ENCODE measurements around the gene MT1E. TPM values are rescaled to one million over a fixed set of nuclear protein-coding genes. Genes with fewer than 3 reads are reported as not detected.

The MT1E gene
- total RNA-seq, 1 donor from 2014 or later, result 158 TPM

DNA sequence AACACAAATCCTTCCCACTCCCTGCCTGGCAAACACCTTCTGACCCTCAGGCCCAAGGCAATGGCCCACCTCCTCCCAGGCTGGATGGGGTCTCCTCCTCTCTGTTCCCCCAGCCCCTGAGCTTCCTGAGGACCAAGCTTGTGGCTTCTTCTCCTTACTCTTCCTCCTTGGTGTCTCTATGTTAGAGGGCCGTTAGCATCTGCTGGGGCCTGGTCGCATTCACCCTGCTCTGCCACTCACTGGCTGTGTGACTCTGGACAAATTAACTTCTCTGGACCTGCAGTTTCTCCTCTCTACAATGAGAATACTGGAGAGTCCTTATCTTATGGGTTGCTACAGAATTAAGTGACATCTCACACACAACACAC, 17.9 kb upstream of the MT1E start:
- ATAC-seq (no peak), DNase-seq (no peak)
- H3K4me1 ChIP-seq, result peaks cover 55% of the 10 kb centered on the region
- no peaks in the 10 kb centered on the region for H3K36me3 ChIP-seq
- intact Hi-C loops (cut with DNase I), result no loop called here
- TF ChIP-seq, protein P1, sequence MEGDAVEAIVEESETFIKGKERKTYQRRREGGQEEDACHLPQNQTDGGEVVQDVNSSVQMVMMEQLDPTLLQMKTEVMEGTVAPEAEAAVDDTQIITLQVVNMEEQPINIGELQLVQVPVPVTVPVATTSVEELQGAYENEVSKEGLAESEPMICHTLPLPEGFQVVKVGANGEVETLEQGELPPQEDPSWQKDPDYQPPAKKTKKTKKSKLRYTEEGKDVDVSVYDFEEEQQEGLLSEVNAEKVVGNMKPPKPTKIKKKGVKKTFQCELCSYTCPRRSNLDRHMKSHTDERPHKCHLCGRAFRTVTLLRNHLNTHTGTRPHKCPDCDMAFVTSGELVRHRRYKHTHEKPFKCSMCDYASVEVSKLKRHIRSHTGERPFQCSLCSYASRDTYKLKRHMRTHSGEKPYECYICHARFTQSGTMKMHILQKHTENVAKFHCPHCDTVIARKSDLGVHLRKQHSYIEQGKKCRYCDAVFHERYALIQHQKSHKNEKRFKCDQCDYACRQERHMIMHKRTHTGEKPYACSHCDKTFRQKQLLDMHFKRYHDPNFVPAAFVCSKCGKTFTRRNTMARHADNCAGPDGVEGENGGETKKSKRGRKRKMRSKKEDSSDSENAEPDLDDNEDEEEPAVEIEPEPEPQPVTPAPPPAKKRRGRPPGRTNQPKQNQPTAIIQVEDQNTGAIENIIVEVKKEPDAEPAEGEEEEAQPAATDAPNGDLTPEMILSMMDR (IDR thresholded peaks at IDR 0.05), result no peak
- H3K9me3 ChIP-seq, result no peaks in the 10 kb centered on the region
- H3K27me3 ChIP-seq (ENCODE audit: low read depth), result no peaks in the 10 kb centered on the region
- peak overlapping the region; percentile 96 for H3K27ac ChIP-seq
- peak overlapping the region; percentile 72 for H3K4me3 ChIP-seq

DNA sequence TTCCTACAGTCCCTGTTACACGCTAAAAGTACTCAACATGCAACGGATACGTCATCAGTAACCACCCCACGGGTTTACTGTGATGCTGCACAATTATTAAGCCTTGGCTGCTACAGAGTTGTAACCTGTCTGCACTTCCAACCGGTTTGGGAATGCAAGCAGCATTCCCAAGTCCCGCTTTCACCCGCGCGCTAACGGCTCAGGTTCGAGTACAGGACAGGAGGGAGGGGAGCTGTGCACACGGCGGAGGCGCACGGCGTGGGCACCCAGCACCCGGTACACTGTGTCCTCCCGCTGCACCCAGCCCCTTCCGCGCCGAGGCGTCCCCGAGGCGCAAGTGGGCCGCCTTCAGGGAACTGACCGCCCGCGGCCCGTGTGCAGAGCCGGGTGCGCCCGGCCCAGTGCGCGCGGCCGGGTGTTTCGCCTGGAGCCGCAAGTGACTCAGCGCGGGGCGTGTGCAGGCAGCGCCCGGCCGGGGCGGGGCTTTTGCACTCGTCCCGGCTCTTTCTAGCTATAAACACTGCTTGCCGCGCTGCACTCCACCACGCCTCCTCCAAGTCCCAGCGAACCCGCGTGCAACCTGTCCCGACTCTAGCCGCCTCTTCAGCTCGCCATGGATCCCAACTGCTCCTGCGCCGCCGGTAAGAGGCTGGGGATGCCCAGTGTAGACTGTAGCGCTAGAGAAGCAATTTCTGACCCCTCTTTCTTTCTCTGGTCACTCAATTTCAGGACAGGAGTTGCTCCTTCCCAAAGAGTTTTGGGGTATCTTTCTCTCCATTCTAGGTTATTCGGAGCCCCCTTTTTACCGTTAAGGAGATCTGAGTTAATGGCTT, 17.3 kb upstream of the MT1E start, which contains the start of gene MT2A:
TSS of gene MT2A (plus strand) at position 542 of the 833 bp plus-strand sequence. CDS start at position 614, 72 bp downstream.
- intact Hi-C loops (cut with DNase I), result no loop called here

DNA sequence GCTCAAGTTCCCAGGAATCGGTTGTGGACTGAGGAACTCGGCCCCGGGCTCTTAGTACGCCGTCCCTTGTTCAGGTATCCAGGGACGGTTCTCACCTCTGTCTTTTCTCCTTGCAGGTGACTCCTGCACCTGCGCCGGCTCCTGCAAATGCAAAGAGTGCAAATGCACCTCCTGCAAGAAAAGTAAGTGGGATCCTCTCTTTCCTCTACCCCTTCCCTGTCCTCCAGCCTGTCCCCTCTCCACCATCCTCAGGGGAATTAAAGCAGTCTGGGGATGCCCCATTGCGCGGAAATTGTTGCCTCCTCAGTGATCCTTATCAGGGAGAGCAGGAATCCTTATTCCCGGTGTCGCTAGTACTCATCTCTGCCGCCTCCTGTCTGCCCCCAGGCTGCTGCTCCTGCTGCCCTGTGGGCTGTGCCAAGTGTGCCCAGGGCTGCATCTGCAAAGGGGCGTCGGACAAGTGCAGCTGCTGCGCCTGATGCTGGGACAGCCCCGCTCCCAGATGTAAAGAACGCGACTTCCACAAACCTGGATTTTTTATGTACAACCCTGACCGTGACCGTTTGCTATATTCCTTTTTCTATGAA, 16.6 kb upstream of the MT1E start:
- ATAC-seq (no peak), DNase-seq (no peak)
- peak overlapping the region; percentile 96 for H3K27ac ChIP-seq
- TF ChIP-seq, protein P1 (IDR thresholded peaks at IDR 0.05), result no peak
- peaks cover 55% of the 10 kb centered on the region for H3K4me1 ChIP-seq
- intact Hi-C loops (cut with DNase I), result no loop called here
- H3K36me3 ChIP-seq, result no peaks in the 10 kb centered on the region
- no peaks in the 10 kb centered on the region for H3K27me3 ChIP-seq (ENCODE audit: low read depth)
- H3K9me3 ChIP-seq, result no peaks in the 10 kb centered on the region
- peak overlapping the region; percentile 72 for H3K4me3 ChIP-seq

More for the DNA sequence above, 17.3 kb upstream of the MT1E start, which contains the start of gene MT2A:
- Histone ChIP-seq H3K4me1 (peaks cover 55% of the 10 kb centered on the region), H3K9me3 (no peaks in the 10 kb centered on the region), H3K4me3 (peak within 1 kb of the TSS; percentile 72), H3K27ac (peak within 1 kb of the TSS; percentile 96), H3K27me3 (ENCODE audit: low read depth) (no peaks in the 10 kb centered on the region), H3K36me3 (no peaks in the 10 kb centered on the region)
- DNase-seq (peak; percentile 98), ATAC-seq (peak; percentile 89 to 94)
- TF ChIP-seq, protein P1 (IDR thresholded peaks at IDR 0.05), result no peak

DNA sequence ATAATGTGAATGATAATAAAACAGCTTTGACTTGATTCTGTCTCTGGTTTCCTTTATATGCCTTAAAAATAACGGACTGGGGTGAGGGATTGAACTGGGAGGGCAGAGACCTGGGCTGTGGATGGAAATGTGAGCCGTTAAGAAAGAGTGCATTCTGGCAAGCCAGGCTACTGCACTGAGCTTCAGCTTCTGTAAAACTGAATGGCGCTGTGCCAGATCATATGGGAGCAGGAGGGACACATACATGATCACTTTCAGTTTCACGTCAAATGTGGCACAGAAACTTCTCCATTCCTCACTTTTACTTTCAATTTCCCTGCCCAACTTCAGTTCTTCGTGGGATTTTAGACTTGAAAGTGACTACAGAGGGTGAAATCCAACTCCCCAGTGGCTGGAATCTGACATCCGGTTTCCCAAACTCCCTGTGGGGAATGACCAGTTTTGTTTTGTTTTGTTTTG, 16.1 kb upstream of the MT1E start:
- intact Hi-C loops (cut with DNase I), result no loop called here
- DNase-seq (peak; percentile 82), ATAC-seq (peak; percentile 46 to 55)
- H3K27ac ChIP-seq, result peak overlapping the region; percentile 96
- TF ChIP-seq, protein P1 (IDR thresholded peaks at IDR 0.05), result no peak
- H3K36me3 ChIP-seq, result no peaks in the 10 kb centered on the region
- H3K4me1 ChIP-seq, result peaks cover 55% of the 10 kb centered on the region
- H3K4me3 ChIP-seq, result peak overlapping the region; percentile 72
- H3K9me3 ChIP-seq, result no peaks in the 10 kb centered on the region
- no peaks in the 10 kb centered on the region for H3K27me3 ChIP-seq (ENCODE audit: low read depth)

DNA sequence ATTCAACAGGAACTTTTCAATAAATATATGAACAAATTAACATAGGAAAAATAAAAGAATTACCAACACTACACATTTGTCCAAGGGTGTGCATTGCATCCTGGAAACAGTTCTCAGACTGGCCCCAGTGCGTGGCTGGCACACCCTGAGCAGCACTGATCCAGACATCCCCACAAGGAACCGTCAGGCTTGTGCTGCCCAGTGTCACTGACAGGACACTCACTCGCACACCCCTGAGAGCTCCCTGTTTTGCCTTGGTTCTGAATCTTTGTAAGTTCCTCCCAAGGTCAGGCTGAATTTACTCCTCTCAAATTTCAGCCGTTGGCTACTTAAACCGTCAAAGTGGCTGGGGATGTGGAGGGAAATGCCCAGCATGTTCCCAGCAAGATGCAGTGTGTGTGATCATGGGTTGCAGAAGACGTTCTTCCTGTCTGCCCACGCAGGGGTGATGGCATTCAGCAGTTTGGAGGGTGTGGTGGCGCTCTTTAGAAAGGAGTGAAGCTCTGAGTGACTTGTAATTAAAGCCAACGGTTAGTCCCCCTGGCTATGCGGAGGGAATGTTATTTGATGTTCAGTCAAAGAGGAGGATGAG, 15.5 kb upstream of the MT1E start:
- intact Hi-C loops (cut with DNase I), result no loop called here
- no peaks in the 10 kb centered on the region for H3K27me3 ChIP-seq (ENCODE audit: low read depth)
- peak; percentile 81 for DNase-seq
- peak overlapping the region; percentile 96 for H3K27ac ChIP-seq
- ATAC-seq, result peak; percentile 23 to 29
- TF ChIP-seq, protein P1 (IDR thresholded peaks at IDR 0.05), result no peak
- H3K4me1 ChIP-seq, result peaks cover 55% of the 10 kb centered on the region
- no peaks in the 10 kb centered on the region for H3K9me3 ChIP-seq
- peak overlapping the region; percentile 72 for H3K4me3 ChIP-seq
- H3K36me3 ChIP-seq, result no peaks in the 10 kb centered on the region

All from lower lobe of right lung (tissue), 2 donors.